SK-N-MC (cell line): ENCODE data around the gene WNT5A.
"Not testable (repeated sequence)": the region's sequence is repeated elsewhere in the genome, so short reads cannot be mapped to it uniquely, and the experiment has no call there.

Source experiments
- DNase-seq: peaks from one replicate; pipeline ENCODE4 v3.0.0-alpha.2; 2011; ENCODE audit warnings: low read depth, low spot score
- H3K27ac ChIP-seq: fragments of 200-600 bp; sonication (generic); 2 replicates; pipeline ENCODE4 v1.5.1; 2016; ENCODE audit warnings: mixed run types
- H3K36me3 ChIP-seq: fragments of 200-600 bp; sonication (generic); 2 replicates; pipeline ENCODE4 v1.6.1; 2017; ENCODE audit warnings: antibody characterized with exemption, low read length, mixed read lengths; ENCODE audit not compliant: insufficient read depth
- H3K4me3 ChIP-seq: fragments of 200-600 bp; sonication (generic); 2 replicates; pipeline ENCODE4 v1.5.1; 2016
- H3K9ac ChIP-seq: fragments of 200-600 bp; sonication (generic); 2 replicates; pipeline ENCODE4 v1.8.0; 2017; ENCODE audit warnings: mixed run types, mixed read lengths; ENCODE audit not compliant: insufficient read length
- H3K9me3 ChIP-seq: fragments of 200-600 bp; sonication (generic); 2 replicates; pipeline ENCODE4 v1.6.1; 2017; ENCODE audit warnings: low read depth, mild to moderate bottlenecking, antibody characterized with exemption, low read length, moderate library complexity, mixed read lengths
- EZH2 ChIP-seq: fragments of 200-600 bp; sonication (generic); IDR thresholded peaks from one replicate; pipeline ENCODE4 v1.6.1; 2017; ENCODE audit warnings: antibody characterized with exemption
- FOXP2 ChIP-seq: optimal IDR thresholded peaks from 2 replicates; pipeline ENCODE3; 2011; ENCODE audit warnings: mild to moderate bottlenecking, moderate library complexity; ENCODE audit not compliant: insufficient read depth; ENCODE audit errors: extremely low read length, control extremely low read depth
- POLR2AphosphoS5 ChIP-seq: IDR thresholded peaks from 2 replicates; pipeline ENCODE4 v1.6.1; 2012; ENCODE audit warnings: mild to moderate bottlenecking, low read depth, low read length, borderline replicate concordance

Gene WNT5A

DNA sequence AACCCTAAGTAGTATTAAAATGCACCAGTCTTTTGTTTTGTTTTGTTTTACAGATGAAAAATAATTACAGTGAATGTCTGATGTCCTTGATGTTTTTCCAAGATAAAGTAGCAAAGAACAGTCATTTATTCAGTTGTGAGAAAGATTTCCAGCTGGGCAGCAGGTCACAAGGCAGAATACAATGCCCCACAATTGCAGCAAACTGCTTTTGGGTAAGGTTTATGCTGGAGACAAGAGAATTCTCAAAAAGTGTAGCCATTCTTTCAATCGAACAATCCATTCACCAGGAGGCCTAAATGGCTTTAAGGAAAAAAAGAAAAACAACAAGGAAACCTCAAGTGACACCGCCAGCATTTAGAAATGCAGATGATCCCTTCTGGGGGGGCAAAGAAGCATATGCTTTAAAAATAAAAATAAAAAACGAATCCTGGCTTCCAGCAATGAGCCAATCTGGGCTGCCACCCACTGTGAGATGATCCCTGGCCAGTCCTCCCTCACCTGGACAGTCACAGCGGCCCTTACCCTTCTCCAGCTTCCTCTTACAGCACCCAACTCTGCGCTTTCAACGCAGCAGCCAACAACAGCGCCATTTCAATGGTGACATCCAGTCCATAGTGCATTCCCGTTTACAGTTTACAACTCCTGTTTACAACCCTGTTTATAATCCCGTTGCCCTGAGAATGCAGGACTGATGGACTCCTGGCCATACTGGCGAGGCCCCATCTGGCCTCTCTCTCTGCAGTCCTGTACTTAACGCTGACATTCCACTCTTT, 25.7 kb upstream of the WNT5A start:
- Histone ChIP-seq H3K9ac (no peak overlapping the region), H3K27ac (no peak overlapping the region), H3K36me3 (no peaks in the 10 kb centered on the region), H3K9me3 (no peaks in the 10 kb centered on the region), H3K4me3 (no peak overlapping the region)
- TF ChIP-seq EZH2 (no peak), FOXP2 (no peak), POLR2AphosphoS5 (no peak)
- no peak for DNase-seq

DNA sequence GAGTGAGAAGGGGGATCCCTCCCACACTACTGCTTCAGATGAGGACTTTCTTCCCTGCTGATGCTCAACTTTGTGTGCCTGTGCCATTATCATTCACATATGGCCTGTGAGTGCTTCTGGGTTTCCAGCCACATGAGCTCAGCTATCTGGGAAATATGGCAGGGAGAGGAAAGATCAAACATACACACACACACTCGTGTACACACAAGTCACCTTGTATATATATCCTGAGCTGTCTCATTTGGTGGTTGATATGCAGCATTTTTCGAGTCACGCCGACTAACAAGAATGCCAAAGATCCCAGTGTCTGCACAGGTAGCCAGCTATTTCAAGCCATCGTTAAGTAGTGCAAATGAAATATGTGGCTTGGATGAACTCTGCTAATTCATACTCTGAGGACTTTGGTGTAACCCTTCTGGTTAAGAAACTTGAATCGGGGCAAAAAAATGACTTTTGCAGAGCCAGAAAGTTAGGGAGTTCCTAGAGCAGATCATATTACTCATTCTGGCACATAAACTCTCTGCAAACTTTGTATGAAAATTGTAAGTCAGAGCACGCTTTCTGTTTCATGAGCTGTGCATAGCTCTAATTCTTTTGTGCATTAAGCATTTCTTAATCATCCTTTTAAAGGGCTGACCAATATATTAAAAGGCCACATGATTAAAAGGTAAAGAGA, 24.9 kb upstream of the WNT5A start:
- no peak overlapping the region for H3K9ac ChIP-seq
- H3K9me3 ChIP-seq = no peaks in the 10 kb centered on the region
- no peak overlapping the region for H3K27ac ChIP-seq
- no peaks in the 10 kb centered on the region for H3K36me3 ChIP-seq
- DNase-seq = no peak
- TF ChIP-seq EZH2 (no peak), FOXP2 (no peak), POLR2AphosphoS5 (no peak)
- no peak overlapping the region for H3K4me3 ChIP-seq

DNA sequence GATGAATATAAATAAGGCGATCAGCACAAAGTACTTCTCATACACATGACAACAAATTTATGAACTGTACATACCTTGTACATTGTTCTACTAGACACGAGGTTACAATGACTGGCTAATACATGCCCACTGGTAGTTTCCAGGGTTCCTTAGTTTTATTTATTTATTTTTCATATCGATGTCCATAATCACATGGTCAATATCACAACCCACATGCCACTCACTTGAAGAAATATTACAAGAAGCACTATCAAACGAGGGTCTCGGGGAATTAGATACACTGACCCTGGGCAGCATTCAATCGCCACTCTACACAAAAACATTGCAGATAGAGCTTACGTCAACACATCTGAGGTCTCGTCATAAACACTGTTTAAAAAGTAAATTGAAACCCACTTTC, 21.2 kb upstream of the WNT5A start:
- TF ChIP-seq FOXP2 = no peak
- no peak for TF ChIP-seq POLR2AphosphoS5
- TF ChIP-seq EZH2 = no peak
- no peak overlapping the region for H3K4me3 ChIP-seq
- no peaks in the 10 kb centered on the region for H3K9me3 ChIP-seq
- no peak overlapping the region for H3K27ac ChIP-seq
- H3K36me3 ChIP-seq = no peaks in the 10 kb centered on the region
- DNase-seq = no peak
- no peak overlapping the region for H3K9ac ChIP-seq

DNA sequence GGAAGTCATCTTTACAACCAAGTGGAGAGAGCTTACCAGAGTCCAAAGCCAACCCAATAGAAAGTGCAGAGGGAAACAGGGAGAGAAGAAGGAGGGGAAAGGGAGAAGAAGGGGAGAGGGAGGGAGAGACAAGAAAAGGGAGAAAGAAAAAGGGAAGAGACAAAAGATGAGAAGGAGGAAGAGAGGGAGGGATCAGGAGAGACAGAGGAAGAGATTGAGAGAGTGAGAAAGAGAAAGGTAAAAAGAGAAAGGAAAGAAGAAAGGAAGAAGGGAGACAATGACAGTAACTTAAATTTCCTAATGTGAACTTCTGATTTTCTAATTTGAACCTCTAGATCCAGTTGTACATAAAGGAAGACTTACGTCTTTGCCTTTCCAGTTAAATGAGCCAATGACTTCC, 20.7 kb upstream of the WNT5A start:
- no peaks in the 10 kb centered on the region for H3K9me3 ChIP-seq
- H3K4me3 ChIP-seq = no peak overlapping the region
- TF ChIP-seq EZH2 = no peak
- TF ChIP-seq POLR2AphosphoS5 = no peak
- no peak for TF ChIP-seq FOXP2
- no peaks in the 10 kb centered on the region for H3K36me3 ChIP-seq
- DNase-seq = no peak
- no peak overlapping the region for H3K27ac ChIP-seq
- no peak overlapping the region for H3K9ac ChIP-seq

DNA sequence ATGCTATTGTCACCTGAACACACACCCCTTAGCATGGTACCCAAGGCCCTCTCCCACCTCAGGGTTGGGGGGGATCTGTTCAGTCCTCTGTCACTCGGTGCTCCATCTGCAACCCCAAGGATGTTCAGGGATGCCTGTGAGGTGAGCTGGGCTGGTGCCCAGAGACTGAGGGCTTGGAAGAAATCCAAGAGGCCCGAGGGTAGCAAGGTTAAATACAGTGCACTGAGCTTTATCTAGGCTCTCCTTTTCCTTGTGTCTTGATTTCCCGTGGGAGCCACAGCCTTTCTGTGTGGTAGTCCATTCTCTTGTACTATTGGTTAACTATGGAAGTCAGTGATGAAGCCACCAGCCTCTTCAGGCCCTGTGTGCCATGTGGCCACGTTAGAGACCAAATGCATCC, 18.7 kb upstream of the WNT5A start:
- Histone ChIP-seq H3K4me3 (no peak overlapping the region), H3K27ac (no peak overlapping the region), H3K36me3 (no peaks in the 10 kb centered on the region), H3K9ac (no peak overlapping the region), H3K9me3 (no peaks in the 10 kb centered on the region)
- no peak for DNase-seq
- no peak for TF ChIP-seq EZH2

DNA sequence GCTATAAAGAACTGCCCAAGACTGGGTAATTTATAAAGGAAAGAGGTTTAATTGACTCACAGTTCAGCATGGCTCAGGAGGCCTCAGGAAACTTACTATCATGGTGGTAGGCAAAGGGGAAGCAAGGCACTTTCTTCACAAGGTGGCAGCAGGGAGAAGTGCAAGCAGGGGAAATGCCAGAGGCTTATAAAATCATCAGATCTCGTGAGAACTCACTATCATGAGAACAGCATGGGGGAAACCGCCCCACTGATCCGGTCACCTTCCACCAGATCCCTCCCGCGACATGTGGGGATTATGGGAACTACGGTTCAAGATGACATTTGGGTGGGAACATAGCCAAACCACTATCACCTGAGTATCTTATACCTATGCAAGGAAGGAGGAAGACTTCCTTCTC, 18.0 kb upstream of the WNT5A start:
- H3K9me3 ChIP-seq, H3K27ac ChIP-seq, DNase-seq, H3K4me3 ChIP-seq, H3K36me3 ChIP-seq, H3K9ac ChIP-seq: not testable (repeated sequence)

DNA sequence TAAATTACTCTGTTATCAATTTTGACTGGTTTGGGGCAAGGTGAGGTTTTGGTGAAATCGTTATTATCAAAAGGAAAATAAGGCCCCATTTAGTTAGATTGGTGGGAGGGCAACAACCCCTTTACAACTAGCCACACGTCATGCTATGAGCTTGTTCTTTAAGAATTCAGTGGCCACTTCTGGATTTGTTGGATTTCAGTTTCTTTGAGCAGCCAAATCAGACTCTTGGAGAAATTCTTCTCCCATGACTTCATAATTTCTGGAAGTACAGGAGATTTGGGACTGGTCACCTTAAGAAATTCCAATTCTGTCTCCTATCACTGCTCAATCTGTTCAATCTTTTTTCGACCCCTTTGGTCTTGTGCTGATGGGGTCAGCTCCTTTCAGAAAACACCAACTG, 14.8 kb upstream of the WNT5A start:
- H3K36me3 ChIP-seq = no peaks in the 10 kb centered on the region
- H3K27ac ChIP-seq = no peak overlapping the region
- no peak overlapping the region for H3K4me3 ChIP-seq
- H3K9me3 ChIP-seq = no peaks in the 10 kb centered on the region
- DNase-seq = no peak
- TF ChIP-seq EZH2 (no peak), POLR2AphosphoS5 (no peak), FOXP2 (no peak)
- H3K9ac ChIP-seq = no peak overlapping the region

DNA sequence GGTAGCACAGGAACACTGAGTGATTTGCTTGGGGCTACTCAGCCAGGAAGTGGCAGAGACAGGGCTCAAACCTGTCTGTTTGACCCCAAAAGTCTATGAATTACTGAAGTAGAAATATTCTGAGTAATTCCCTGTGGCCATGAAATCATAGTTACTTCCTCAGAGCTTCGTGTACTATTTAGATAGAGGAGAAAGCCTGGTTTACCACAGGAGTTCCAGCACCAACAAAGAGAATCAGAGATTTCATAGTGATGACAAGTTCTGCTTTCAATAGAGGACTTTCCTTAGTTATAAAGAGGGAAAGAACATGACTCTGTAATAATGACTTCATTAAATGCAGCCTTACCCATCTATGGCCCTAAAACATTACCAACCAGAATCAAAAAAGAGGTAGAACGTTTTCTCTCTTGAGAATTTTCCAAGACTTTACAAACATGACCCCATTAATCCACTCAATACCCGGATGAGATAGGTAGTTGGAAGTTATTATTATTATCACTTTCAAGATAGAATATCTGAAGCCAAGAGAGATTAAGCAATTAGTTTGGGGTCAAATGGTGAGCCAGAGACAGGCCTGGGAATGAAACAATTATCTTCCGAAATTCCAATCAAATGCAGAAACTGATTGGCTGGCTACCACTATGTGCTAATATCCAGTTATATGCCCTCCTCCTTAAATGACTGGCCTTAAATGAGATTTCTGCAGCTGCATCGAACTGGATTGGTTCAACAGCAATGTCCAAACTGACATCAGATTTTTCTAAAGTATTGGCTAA, 13.6 kb upstream of the WNT5A start:
- no peak for TF ChIP-seq FOXP2
- TF ChIP-seq EZH2 = no peak
- no peak for DNase-seq
- Histone ChIP-seq H3K9me3 (no peaks in the 10 kb centered on the region), H3K4me3 (no peak overlapping the region), H3K27ac (no peak overlapping the region), H3K9ac (no peak overlapping the region), H3K36me3 (no peaks in the 10 kb centered on the region)

DNA sequence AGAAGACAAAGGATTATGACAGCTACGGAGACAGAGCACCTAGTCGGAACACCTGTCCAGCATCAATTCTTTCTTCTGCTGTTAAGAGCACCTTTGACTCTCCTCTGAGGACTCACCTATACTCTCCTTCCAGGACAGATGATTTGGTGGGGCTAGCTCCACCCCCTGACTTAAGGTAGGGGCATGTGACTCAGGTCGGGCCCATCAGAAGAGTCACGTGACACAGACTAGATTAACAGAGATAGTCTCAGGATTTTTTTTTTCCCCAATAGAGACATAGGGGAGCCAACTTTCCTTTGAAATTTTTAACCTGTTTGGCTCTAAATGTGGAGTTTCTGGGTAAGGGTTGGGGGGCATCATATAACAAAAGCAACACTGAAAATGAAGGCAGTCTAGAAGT, 11.4 kb upstream of the WNT5A start:
- no peak overlapping the region for H3K4me3 ChIP-seq
- H3K27ac ChIP-seq = no peak overlapping the region
- no peak for DNase-seq
- no peak overlapping the region for H3K9ac ChIP-seq
- no peaks in the 10 kb centered on the region for H3K36me3 ChIP-seq
- TF ChIP-seq FOXP2 (no peak), POLR2AphosphoS5 (no peak), EZH2 (no peak)
- H3K9me3 ChIP-seq = no peaks in the 10 kb centered on the region
